ENCODE results near the gene VWA7.

Gene VWA7

DNA sequence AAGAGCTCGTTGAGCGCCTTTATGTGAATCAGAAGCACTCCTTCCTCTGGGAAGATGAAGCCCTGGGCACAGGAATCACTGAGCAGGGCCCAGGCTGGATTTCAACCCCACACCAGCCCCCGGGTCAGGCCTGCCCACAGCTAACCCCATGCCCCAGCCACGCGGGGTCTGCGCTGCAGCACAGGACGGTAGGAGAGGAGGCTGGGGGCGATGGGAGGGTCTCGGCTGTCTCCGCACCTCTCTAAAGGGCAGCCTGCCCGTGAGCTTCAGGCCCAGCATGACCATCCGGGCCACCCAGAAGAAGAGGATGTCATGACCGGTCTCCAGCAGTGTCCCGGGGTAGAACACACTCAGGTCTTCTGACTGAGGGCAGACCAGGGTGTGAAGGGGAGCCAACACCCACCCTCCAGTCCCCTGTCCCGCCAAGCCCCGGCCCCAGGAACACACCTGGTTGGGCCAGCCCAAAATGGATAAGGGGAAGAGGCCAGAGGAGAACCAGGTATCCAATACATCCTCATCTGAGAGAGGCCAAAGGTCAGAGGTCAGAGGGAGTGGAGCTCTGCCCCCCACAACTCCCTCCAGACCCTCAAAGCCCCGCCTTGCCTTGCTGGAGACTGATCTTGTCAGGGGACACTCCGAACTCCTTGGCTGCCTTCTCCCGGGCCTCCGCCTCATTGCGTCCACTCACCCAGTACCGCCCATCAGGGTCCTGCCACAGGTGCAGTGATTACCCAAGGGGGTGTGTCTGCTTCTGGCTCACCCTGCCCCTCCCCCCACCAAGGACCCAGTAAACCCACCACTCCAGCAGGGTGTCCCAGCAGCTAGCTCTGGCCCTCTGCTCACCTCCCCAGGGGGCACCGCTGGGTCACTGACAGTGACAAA lies 4.4 kb upstream of the VWA7 start:
- no peak overlapping the region for H3K9ac ChIP-seq (ENCODE audit: low read length)
- H3K36me3 ChIP-seq (ENCODE audit: control insufficient read depth, low read depth, low read length): peaks cover 71% of the 10 kb centered on the region
- H3K9me3 ChIP-seq (ENCODE audit: control insufficient read depth, low read depth, low read length): no peaks in the 10 kb centered on the region
- H3K4me3 ChIP-seq (ENCODE audit: low read length): no peak overlapping the region
- H3K27ac ChIP-seq (ENCODE audit: low read length): no peak overlapping the region
- H3K27me3 ChIP-seq (ENCODE audit: control insufficient read depth, insufficient read depth, low read length): no peaks in the 10 kb centered on the region
- no peaks in the 10 kb centered on the region for H3K4me1 ChIP-seq (ENCODE audit: control insufficient read depth, low read depth, low read length)

DNA sequence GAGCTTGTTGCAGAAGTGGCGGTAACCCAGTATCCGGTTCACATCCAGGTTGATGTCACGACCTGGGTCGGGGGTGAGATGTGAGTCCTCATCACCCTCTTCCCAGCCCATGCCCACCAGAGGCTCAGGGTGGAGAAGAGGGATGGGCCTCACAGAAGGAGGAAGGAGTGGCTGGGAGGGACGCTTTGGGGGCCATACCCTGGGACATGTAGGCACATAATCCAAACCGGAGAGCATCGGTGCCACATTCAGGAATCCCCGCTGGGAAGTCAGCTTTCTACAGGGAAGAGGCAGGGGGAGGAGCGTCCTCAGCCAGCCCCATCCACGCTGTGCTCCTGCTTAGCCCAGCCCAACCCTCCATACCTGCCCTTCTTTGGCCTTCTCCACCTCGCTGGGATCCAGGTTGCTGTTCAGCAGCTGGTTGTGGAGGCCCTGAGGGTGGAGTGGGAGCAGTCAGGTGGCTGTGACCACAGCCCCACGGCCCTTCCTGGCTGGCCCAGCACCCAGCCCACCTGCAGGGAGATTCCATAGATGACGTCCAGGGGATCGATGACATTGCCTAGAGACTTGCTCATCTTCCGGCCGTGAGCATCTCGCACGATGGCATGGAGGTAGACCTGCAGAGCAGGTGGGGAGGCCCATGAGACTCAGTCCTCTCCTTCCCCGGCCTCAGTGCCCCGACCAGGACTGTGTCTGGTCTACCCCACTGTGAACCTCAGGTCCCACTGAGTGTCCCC lies 3.5 kb upstream of the VWA7 start:
- peaks cover 70% of the 10 kb centered on the region for H3K36me3 ChIP-seq (ENCODE audit: control insufficient read depth, low read depth, low read length)
- H3K4me3 ChIP-seq (ENCODE audit: low read length): no peak overlapping the region
- no peaks in the 10 kb centered on the region for H3K9me3 ChIP-seq (ENCODE audit: control insufficient read depth, low read depth, low read length)
- no peaks in the 10 kb centered on the region for H3K27me3 ChIP-seq (ENCODE audit: control insufficient read depth, insufficient read depth, low read length)
- no peaks in the 10 kb centered on the region for H3K4me1 ChIP-seq (ENCODE audit: control insufficient read depth, low read depth, low read length)
- H3K9ac ChIP-seq (ENCODE audit: low read length): no peak overlapping the region
- no peak overlapping the region for H3K27ac ChIP-seq (ENCODE audit: low read length)

DNA sequence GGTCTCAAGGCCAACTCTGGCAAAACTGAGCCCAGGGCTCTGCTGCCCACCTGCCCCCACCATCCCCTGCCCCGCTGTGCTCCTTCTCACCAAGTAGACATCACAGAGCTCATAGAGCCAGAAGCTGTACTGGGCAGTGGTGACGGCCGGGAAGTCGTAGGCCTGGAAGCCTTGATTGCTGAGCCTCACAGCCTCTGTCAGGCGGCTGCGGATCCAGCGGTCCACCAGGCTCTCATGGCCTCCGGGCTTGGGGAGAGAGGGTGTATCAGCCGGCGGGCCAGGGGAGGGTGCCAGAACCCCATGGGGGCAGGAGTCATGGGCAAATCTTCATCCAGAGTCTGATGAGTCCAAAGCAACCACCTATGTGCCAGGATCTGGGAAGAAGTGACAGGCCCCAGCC lies 2.8 kb upstream of the VWA7 start:
- H3K36me3 ChIP-seq (ENCODE audit: control insufficient read depth, low read depth, low read length): peaks cover 62% of the 10 kb centered on the region
- no peak overlapping the region for H3K4me3 ChIP-seq (ENCODE audit: low read length)

DNA sequence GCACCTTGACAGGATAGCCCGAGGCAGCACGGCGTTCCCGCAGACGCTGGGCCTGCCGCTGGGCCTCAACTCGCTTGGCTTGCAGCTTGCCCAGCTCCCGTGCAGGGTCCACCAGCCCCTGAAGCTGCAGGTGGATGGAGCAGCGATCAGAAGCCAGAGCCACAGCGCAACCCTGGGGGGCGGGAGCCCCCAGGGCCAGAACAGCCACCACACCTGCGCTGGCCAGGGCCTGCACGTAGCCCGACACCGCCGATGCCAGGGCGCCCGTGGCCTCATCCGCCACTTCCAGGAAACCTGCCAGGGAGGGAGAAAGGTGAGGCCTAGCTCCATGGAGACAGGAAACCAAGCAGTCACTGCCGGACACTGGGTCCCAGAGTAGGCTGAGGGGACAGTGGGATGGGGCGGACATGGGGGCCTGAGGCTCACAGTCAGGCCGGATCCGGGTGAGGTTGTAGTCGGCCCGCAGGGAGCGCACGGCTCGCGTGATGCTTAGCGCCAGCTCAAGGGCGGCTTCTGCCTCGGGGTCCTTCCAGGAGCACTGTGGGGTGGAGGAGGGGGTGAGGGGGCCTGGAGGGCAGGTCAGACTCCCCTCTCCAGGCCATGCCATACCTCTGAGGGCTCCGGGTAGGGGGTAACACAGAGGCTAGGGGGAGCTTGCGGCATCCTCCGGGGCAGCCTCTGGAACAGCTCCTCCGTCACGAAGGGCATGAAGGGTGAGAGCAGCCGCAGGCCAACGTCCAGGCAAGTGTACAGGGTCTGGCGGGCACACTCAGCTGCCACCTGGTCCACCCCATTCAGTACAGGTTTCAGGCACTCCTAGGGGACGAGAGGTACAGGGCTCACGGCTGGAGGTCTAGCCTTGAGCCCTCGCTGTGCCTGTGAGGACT lies 2.1 kb upstream of the VWA7 start:
- Histone ChIP-seq H3K9ac (ENCODE audit: low read length) (no peak overlapping the region), H3K9me3 (ENCODE audit: control insufficient read depth, low read depth, low read length) (no peaks in the 10 kb centered on the region), H3K36me3 (ENCODE audit: control insufficient read depth, low read depth, low read length) (peaks cover 56% of the 10 kb centered on the region), H3K4me3 (ENCODE audit: low read length) (no peak overlapping the region), H3K27me3 (ENCODE audit: control insufficient read depth, insufficient read depth, low read length) (no peaks in the 10 kb centered on the region), H3K27ac (ENCODE audit: low read length) (no peak overlapping the region), H3K4me1 (ENCODE audit: control insufficient read depth, low read depth, low read length) (no peaks in the 10 kb centered on the region)

More for the DNA sequence above, 2.8 kb upstream of the VWA7 start:
- H3K27ac ChIP-seq (ENCODE audit: low read length): no peak overlapping the region
- no peaks in the 10 kb centered on the region for H3K9me3 ChIP-seq (ENCODE audit: control insufficient read depth, low read depth, low read length)
- H3K9ac ChIP-seq (ENCODE audit: low read length): no peak overlapping the region
- H3K4me1 ChIP-seq (ENCODE audit: control insufficient read depth, low read depth, low read length): no peaks in the 10 kb centered on the region
- H3K27me3 ChIP-seq (ENCODE audit: control insufficient read depth, insufficient read depth, low read length): no peaks in the 10 kb centered on the region

DNA sequence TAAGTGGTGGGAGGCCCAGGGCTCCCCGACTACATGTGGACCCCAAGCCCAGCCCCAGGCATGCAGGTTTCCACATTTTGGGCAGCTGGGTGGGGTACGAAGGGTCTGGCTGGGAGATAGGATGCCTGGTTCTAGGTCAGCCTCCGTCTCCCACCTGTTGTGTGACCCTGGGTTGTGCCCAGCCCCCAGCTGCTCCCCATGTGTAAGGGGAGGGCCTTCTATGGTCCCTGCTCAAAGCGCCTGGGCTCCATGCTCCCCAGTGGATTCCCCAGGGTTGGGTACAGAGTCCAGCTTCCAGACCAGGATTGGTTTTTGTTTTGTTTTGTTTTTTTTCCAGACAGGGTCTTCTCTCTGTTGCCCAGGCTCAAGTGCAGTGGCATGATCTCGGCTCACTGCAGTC lies 1.1 kb upstream of the VWA7 start:
- no peak overlapping the region for H3K27ac ChIP-seq (ENCODE audit: low read length)
- no peak overlapping the region for H3K4me3 ChIP-seq (ENCODE audit: low read length)
- H3K27me3 ChIP-seq (ENCODE audit: control insufficient read depth, insufficient read depth, low read length): no peaks in the 10 kb centered on the region
- no peak overlapping the region for H3K9ac ChIP-seq (ENCODE audit: low read length)
- H3K4me1 ChIP-seq (ENCODE audit: control insufficient read depth, low read depth, low read length): no peaks in the 10 kb centered on the region
- no peaks in the 10 kb centered on the region for H3K9me3 ChIP-seq (ENCODE audit: control insufficient read depth, low read depth, low read length)
- H3K36me3 ChIP-seq (ENCODE audit: control insufficient read depth, low read depth, low read length): peaks cover 50% of the 10 kb centered on the region

DNA sequence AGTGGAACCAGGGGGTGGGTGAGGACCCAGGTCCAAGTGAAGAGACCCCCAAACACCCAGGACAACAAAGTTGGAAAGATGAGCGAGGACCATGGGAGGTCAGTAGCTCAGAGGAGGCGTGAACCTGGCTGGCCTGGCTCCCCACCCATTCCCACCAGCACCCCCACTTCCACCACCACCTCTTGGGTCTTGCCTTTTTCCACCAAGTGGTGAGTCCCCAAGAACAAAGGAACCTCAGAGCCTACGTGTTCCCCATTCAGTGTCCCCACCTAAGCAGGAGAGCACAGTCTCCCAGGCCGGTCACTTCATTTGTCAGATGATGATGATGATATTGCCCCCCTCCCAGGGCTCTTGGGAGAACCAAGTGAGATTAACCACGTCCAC lies 531 bp upstream of the VWA7 start:
- Histone ChIP-seq H3K4me3 (ENCODE audit: low read length) (no peak overlapping the region), H3K27me3 (ENCODE audit: control insufficient read depth, insufficient read depth, low read length) (no peaks in the 10 kb centered on the region), H3K9ac (ENCODE audit: low read length) (no peak overlapping the region), H3K9me3 (ENCODE audit: control insufficient read depth, low read depth, low read length) (no peaks in the 10 kb centered on the region), H3K4me1 (ENCODE audit: control insufficient read depth, low read depth, low read length) (no peaks in the 10 kb centered on the region), H3K27ac (ENCODE audit: low read length) (no peak overlapping the region), H3K36me3 (ENCODE audit: control insufficient read depth, low read depth, low read length) (peaks cover 45% of the 10 kb centered on the region)

DNA sequence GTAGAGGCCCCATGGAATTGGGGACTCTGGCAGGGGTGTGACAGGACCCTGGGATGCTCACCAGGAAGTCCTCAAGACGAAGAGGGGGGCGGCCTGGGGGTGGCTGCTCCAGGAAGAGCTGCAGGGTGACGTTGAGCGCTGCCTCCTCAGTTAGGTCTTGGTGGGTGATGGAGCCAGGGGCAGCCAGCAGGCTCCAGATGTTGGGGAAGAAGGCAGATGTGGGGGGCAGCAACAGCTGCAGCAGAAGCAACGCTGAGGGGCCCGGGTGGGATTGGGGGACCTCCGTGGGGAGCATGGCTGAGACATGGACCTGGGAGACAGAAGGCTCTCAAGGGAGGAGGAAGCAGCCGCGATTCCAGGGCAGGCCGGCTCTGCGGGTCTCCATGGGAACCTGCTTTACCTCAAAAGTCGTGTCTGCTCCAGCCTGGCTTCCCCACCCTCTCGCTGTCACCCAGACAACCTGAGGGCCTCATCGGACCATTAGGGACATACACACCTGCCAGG lies 591 bp downstream of the VWA7 start:
- H3K9ac ChIP-seq (ENCODE audit: low read length): no peak overlapping the region
- no peaks in the 10 kb centered on the region for H3K4me1 ChIP-seq (ENCODE audit: control insufficient read depth, low read depth, low read length)
- H3K36me3 ChIP-seq (ENCODE audit: control insufficient read depth, low read depth, low read length): peaks cover 34% of the 10 kb centered on the region
- no peaks in the 10 kb centered on the region for H3K27me3 ChIP-seq (ENCODE audit: control insufficient read depth, insufficient read depth, low read length)
- H3K4me3 ChIP-seq (ENCODE audit: low read length): no peak overlapping the region
- H3K27ac ChIP-seq (ENCODE audit: low read length): no peak overlapping the region
- H3K9me3 ChIP-seq (ENCODE audit: control insufficient read depth, low read depth, low read length): no peaks in the 10 kb centered on the region

DNA sequence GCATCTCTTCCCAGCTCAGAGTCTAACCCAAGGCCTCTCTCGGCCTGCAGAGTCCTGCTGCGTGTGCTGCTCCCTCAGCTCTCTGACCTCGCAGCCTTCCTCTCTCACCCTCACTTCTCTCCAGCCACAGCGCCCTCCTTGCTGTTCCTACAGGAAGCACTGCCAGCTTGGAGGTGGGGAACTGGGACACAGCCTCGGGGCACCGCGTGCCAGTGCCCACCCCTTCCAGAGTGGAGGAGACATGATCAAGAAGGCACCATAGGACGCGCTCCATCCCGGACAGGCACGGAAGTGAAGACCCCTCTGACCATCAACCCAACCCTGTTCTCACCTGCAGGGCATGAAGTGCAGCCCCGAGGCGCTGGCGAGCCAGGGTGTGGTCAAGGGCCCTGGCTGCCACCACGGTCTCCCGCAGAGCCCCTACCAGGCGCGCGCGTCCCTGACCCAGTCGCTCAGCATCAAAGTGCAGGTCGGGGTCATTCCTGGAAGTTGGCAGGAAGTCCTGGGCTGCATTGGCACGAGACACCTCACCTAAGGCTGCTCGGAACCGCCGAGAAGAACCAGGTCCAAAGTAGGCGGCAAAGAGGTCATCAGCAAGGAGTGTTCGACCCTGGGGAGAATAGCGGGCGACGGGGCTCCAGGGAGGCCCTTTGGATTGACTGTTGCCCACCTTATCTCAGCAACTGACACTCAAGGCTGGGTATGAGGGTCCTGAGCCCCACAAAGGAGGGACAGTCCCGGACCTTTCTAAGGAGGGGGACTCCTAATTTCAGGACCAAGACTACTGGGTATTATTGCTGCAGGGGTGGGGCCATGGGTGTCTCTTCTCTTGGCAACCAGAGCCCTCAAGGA lies 1.3 kb downstream of the VWA7 start:
- Histone ChIP-seq H3K27ac (ENCODE audit: low read length) (no peak overlapping the region), H3K4me1 (ENCODE audit: control insufficient read depth, low read depth, low read length) (no peaks in the 10 kb centered on the region), H3K4me3 (ENCODE audit: low read length) (no peak overlapping the region), H3K9ac (ENCODE audit: low read length) (no peak overlapping the region), H3K9me3 (ENCODE audit: control insufficient read depth, low read depth, low read length) (no peaks in the 10 kb centered on the region), H3K36me3 (ENCODE audit: control insufficient read depth, low read depth, low read length) (peaks cover 32% of the 10 kb centered on the region), H3K27me3 (ENCODE audit: control insufficient read depth, insufficient read depth, low read length) (no peaks in the 10 kb centered on the region)

DNA sequence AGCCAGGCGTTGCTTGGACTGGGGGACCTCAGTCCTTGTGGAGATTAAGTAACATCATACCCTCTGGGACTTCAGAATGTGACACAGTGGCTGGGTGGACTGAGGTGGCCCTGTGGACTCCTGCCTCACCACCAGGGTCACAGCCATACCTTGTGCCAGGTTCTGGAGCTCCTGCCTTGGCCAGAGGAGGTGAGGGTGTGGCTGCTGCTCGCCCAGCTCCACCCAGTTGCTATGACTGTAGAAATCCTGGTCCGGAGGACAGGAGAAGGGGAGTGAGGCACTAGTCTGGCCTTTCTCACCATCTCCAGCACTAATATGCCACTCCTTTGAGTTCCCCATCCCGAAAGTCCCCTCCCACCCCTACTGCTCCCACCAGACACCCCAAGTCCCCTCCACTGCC lies 1.9 kb downstream of the VWA7 start:
- H3K27me3 ChIP-seq (ENCODE audit: control insufficient read depth, insufficient read depth, low read length): no peaks in the 10 kb centered on the region
- H3K27ac ChIP-seq (ENCODE audit: low read length): no peak overlapping the region
- no peaks in the 10 kb centered on the region for H3K4me1 ChIP-seq (ENCODE audit: control insufficient read depth, low read depth, low read length)
- H3K9ac ChIP-seq (ENCODE audit: low read length): no peak overlapping the region
- H3K36me3 ChIP-seq (ENCODE audit: control insufficient read depth, low read depth, low read length): peaks cover 25% of the 10 kb centered on the region
- no peak overlapping the region for H3K4me3 ChIP-seq (ENCODE audit: low read length)
- no peaks in the 10 kb centered on the region for H3K9me3 ChIP-seq (ENCODE audit: control insufficient read depth, low read depth, low read length)

DNA sequence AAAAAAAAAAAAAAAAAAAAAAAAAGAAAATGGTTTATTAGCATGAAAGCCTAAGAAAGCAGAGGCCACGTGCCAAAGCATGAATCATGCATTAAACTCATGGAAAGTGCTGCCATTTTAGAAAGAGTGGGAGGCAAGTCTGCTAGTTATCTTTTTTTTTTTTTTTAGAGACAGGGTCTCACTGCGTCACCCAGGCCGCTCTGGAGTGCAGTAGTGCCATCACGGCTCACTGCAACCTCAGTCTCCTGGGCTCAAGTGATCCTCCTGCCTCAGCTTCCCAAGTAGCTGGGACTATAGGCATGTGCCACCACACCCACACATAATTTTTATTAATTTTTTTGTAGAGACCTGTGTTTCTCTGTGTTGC lies 5.2 kb downstream of the VWA7 start:
- Histone ChIP-seq H3K9ac (ENCODE audit: low read length) (no peak overlapping the region), H3K4me1 (ENCODE audit: control insufficient read depth, low read depth, low read length) (no peaks in the 10 kb centered on the region), H3K27ac (ENCODE audit: low read length) (no peak overlapping the region), H3K4me3 (ENCODE audit: low read length) (no peak overlapping the region), H3K36me3 (ENCODE audit: control insufficient read depth, low read depth, low read length) (no peaks in the 10 kb centered on the region), H3K9me3 (ENCODE audit: control insufficient read depth, low read depth, low read length) (no peaks in the 10 kb centered on the region), H3K27me3 (ENCODE audit: control insufficient read depth, insufficient read depth, low read length) (no peaks in the 10 kb centered on the region)

Measured in iPS-18a (cell line).